SK-N-SH (cell line): ENCODE data around the gene ABHD6. TPM values are rescaled to one million over a fixed set of nuclear protein-coding genes. Genes with fewer than 3 reads are reported as not detected.

Experiments
- CTCF ChIA-PET: fragments of 300-600, 350-600 bp; formaldehyde crosslinking; extraction: SDS; loops from one replicate; lab custom pipeline; 2021; lab: Yijun Ruan, JAX
- POLR2A ChIA-PET: fragments of 350-600 bp; sonication (Branson Sonifier 250); formaldehyde crosslinking; extraction: SDS; loops from one replicate; lab custom pipeline; 2020; ENCODE audit warnings: antibody characterized with exemption, inconsistent platforms; lab: Yijun Ruan, JAX
- DNase-seq: peaks from one replicate; pipeline ENCODE4 v3.0.0; 2012
- H2AFZ ChIP-seq: fragments of 200-600 bp; sonication (generic); 2 replicates; pipeline ENCODE4 v1.8.1; 2016; ENCODE audit warnings: antibody characterized with exemption, mild to moderate bottlenecking, low read depth
- H3F3A ChIP-seq: fragments of 200-600 bp; sonication (generic); replicated peaks from 2 replicates; pipeline ENCODE3; 2016; ENCODE audit warnings: antibody characterized with exemption, mild to moderate bottlenecking; ENCODE audit not compliant: insufficient read depth
- H3K27ac ChIP-seq, 2 experiments: fragments of 200-500 bp in 1 of 2; fragments of 200-600 bp in 1 of 2; sonication (Bioruptor generic) in 1 of 2; sonication (generic), shearing (Covaris generic) in 1 of 2; 2 replicates each; pipeline versions ENCODE4 v1.5.1 to v1.6.1; 2014 to 2016; ENCODE audit warnings: low read depth in 2 of 2, inconsistent platforms in 1 of 2, low read length in 1 of 2, mild to moderate bottlenecking in 1 of 2, mixed read lengths in 1 of 2
- H3K27me3 ChIP-seq: fragments of 200-600 bp; sonication (generic), shearing (Covaris generic); 2 replicates; pipeline ENCODE4 v1.6.1; 2016; ENCODE audit warnings: mixed run types; ENCODE audit not compliant: insufficient read depth
- H3K36me3 ChIP-seq, 2 experiments: fragments of 200-500 bp in 1 of 2; fragments of 200-600 bp in 1 of 2; sonication (Bioruptor generic) in 1 of 2; sonication (generic) in 1 of 2; replicated peaks in 1 of 2; 2 replicates each; pipeline versions ENCODE3 to v1.5.1; 2014 to 2016; ENCODE audit warnings: low read length in 1 of 2, mild to moderate bottlenecking in 1 of 2; ENCODE audit not compliant: insufficient read depth in 2 of 2, control insufficient read depth in 1 of 2
- H3K4me1 ChIP-seq, 2 experiments: fragments of 200-500 bp in 1 of 2; fragments of 200-600 bp in 1 of 2; sonication (Bioruptor generic) in 1 of 2; sonication (generic), shearing (Covaris generic) in 1 of 2; 2 replicates each; pipeline versions ENCODE4 v1.5.1 to v1.6.1; 2014 to 2016; ENCODE audit warnings: low read depth in 1 of 2, low read length in 1 of 2, mixed run types in 1 of 2; ENCODE audit not compliant: insufficient read depth in 2 of 2, control insufficient read depth in 1 of 2
- H3K4me2 ChIP-seq: fragments of 200-600 bp; sonication (generic), shearing (Covaris generic); 2 replicates; pipeline ENCODE4 v1.6.1; 2017; ENCODE audit warnings: mixed run types
- H3K4me3 ChIP-seq, 2 experiments: fragments of 200-500 bp in 1 of 2; fragments of 200-600 bp in 1 of 2; sonication (Bioruptor generic) in 1 of 2; sonication (generic), shearing (Covaris generic) in 1 of 2; 2 replicates each; pipeline versions ENCODE4 v1.5.1 to v1.8.1; 2014 to 2016; ENCODE audit warnings: low read depth in 2 of 2, inconsistent platforms in 1 of 2, low read length in 1 of 2, mild to moderate bottlenecking in 1 of 2, mixed read lengths in 1 of 2, moderate library complexity in 1 of 2
- H3K79me2 ChIP-seq: fragments of 200-600 bp; sonication (generic); 2 replicates; pipeline ENCODE4 v1.8.1; 2017; ENCODE audit warnings: mild to moderate bottlenecking; ENCODE audit not compliant: insufficient read depth
- H3K9ac ChIP-seq: fragments of 200-600 bp; sonication (generic); 2 replicates; pipeline ENCODE4 v1.6.1; 2017; ENCODE audit warnings: mixed run types
- H3K9me2 ChIP-seq: fragments of 200-600 bp; sonication (generic); 2 replicates; pipeline ENCODE4 v1.6.1; 2017; ENCODE audit warnings: mixed run types
- H3K9me3 ChIP-seq: fragments of 200-600 bp; sonication (generic); 2 replicates; pipeline ENCODE4 v1.6.1; 2017; ENCODE audit warnings: mixed run types, mild to moderate bottlenecking, moderate library complexity
- H4K20me1 ChIP-seq: fragments of 200-600 bp; sonication (generic); 2 replicates; pipeline ENCODE4 v1.6.1; 2017; ENCODE audit warnings: mild to moderate bottlenecking, mixed run types; ENCODE audit not compliant: insufficient read depth
- EP300 ChIP-seq, 2 experiments: IDR thresholded peaks; 2 replicates each; pipeline versions ENCODE4 v1.4.0 to v1.6.1; 2012; ENCODE audit warnings: borderline replicate concordance in 1 of 2, low read depth in 1 of 2, low read length in 1 of 2
- FOSL2 ChIP-seq: IDR thresholded peaks from 2 replicates; pipeline ENCODE4 v1.4.0; 2012; ENCODE audit warnings: low read depth, mild to moderate bottlenecking, moderate library complexity, borderline replicate concordance
- FOXM1 ChIP-seq: IDR thresholded peaks from 2 replicates; pipeline ENCODE4 v1.4.0; 2012; ENCODE audit warnings: low read depth, mild to moderate bottlenecking
- GATA2 ChIP-seq: sonication (generic); formaldehyde crosslinking; IDR thresholded peaks from 2 replicates; pipeline ENCODE4 v1.5.0; 2020; ENCODE audit warnings: mild to moderate bottlenecking, missing genetic modification reagents
- JUND ChIP-seq: IDR thresholded peaks from 2 replicates; pipeline ENCODE4 v1.4.0; 2012
- MXI1 ChIP-seq: IDR thresholded peaks from 2 replicates; pipeline ENCODE4 v1.6.1; 2012; ENCODE audit warnings: mild to moderate bottlenecking, low read depth, low read length, improper control_type of control experiment
- NFIC ChIP-seq: IDR thresholded peaks from 2 replicates; pipeline ENCODE4 v1.4.0; 2012; ENCODE audit warnings: borderline replicate concordance
- NRF1 ChIP-seq: IDR thresholded peaks from 2 replicates; pipeline ENCODE4 v1.6.1; 2012; ENCODE audit warnings: low read depth, mild to moderate bottlenecking, low read length
- RFX5 ChIP-seq: IDR thresholded peaks from 2 replicates; pipeline ENCODE4 v1.6.1; 2012; ENCODE audit warnings: mild to moderate bottlenecking, improper control_type of control experiment, low read length
- RXRA ChIP-seq: IDR thresholded peaks from 2 replicates; pipeline ENCODE4 v1.4.0; 2012; ENCODE audit warnings: low read depth, mild to moderate bottlenecking, borderline replicate concordance
- SIN3A ChIP-seq: IDR thresholded peaks from 2 replicates; pipeline ENCODE4 v1.6.1; 2012; ENCODE audit warnings: low read depth, mild to moderate bottlenecking, low read length, moderate library complexity, borderline replicate concordance
- SMC3 ChIP-seq: IDR thresholded peaks from 2 replicates; pipeline ENCODE4 v1.6.1; 2012; ENCODE audit warnings: low read depth, low read length, improper control_type of control experiment
- TEAD4 ChIP-seq: IDR thresholded peaks from 2 replicates; pipeline ENCODE4 v1.4.0; 2012; ENCODE audit warnings: mild to moderate bottlenecking, borderline replicate concordance; ENCODE audit not compliant: insufficient read depth
- USF2 ChIP-seq: fragments of 150-350 bp; IDR thresholded peaks from 2 replicates; pipeline ENCODE4 v1.6.1; 2017; ENCODE audit warnings: antibody characterized with exemption, low read length, low read depth, borderline replicate concordance
- YY1 ChIP-seq: IDR thresholded peaks from 2 replicates; pipeline ENCODE4 v1.4.0; 2012; ENCODE audit warnings: low read depth, mild to moderate bottlenecking
- ZBTB33 ChIP-seq: IDR thresholded peaks from 2 replicates; pipeline ENCODE4 v1.4.0; 2012; ENCODE audit warnings: low read depth, borderline replicate concordance
- WGBS: methylation state at CpG from one replicate; pipeline ENCODE4 v1.1.6; 2017; ENCODE audit warnings: low lambda C conversion rate; 5-methylcytosine and 5-hydroxymethylcytosine counted together
- polyA plus RNA-seq, 3 experiments: library from polyadenylated mRNA; depleted of rRNA; stranded (reverse); fragments of >200 nt; gene quantifications; 2 replicates each; pipeline ENCODE4 v1.2.3, GENCODE V29; 2012
- TF ChIP-seq, protein P1 (sequence below): IDR thresholded peaks from 2 replicates; pipeline ENCODE4 v1.4.0; 2012; ENCODE audit warnings: low read depth

Gene ABHD6
- polyA plus RNA-seq, 1 of the 3 experiments (the other 2 are of a cell fraction): 10.7 TPM

- Histone ChIP-seq H3K79me2 (no peaks in the 10 kb centered on the region), H3K9me2 (no peaks in the 10 kb centered on the region), H4K20me1 (no peaks in the 10 kb centered on the region), H3K4me2 (no peak overlapping the region), H3K27ac (no peak overlapping the region), H3F3A (no peaks in the 10 kb centered on the region), H3K9me3 (no peaks in the 10 kb centered on the region), H3K27me3 (no peaks in the 10 kb centered on the region), H3K4me3 (no peak overlapping the region), H3K36me3 (no peaks in the 10 kb centered on the region), H3K9ac (no peak overlapping the region), H2AFZ (no peak overlapping the region), H3K4me1 (no peaks in the 10 kb centered on the region)
- TF ChIP-seq USF2: no peak
- no peak for TF ChIP-seq SMC3
- TF ChIP-seq SIN3A: no peak
- TF ChIP-seq FOSL2: no peak
- TF ChIP-seq MXI1: no peak
- no peak for TF ChIP-seq YY1
- TF ChIP-seq FOXM1: no peak
- TF ChIP-seq JUND: no peak
- no peak for TF ChIP-seq TEAD4
- TF ChIP-seq, protein P1, sequence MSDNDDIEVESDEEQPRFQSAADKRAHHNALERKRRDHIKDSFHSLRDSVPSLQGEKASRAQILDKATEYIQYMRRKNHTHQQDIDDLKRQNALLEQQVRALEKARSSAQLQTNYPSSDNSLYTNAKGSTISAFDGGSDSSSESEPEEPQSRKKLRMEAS: no peak
- no peak for TF ChIP-seq NRF1
- TF ChIP-seq NFIC: no peak
- no peak for TF ChIP-seq ZBTB33
- TF ChIP-seq RFX5: no peak
- no peak for TF ChIP-seq RXRA
- TF ChIP-seq GATA2 (CRISPR knock-in tag): no peak
- TF ChIP-seq EP300 (IDR thresholded peaks at IDR 0.05; ENCODE audit: borderline replicate concordance in 1 of 2, low read depth in 1 of 2, low read length in 1 of 2): no peak
- 90% methylated on average over 3 of the region's 4 CpGs for WGBS
- no peak for DNase-seq
- ChIA-PET POLR2A (no interaction called here), CTCF (interaction anchor here (0.6 to 8.9 kb wide), 7 partner anchors 13 to 225 kb away, joined by 3 to 63 read pairs (median 7); partner anchors contain the start of genes HTD2 and RPP14)
These were observed 47.3 kb upstream of the ABHD6 start for GRCh38 chr3:58190291-58190690.
